K562 (cell line): ENCODE data around the gene RNF166. TPM values are rescaled to one million over a fixed set of nuclear protein-coding genes. Genes with fewer than 3 reads are reported as not detected.

Experiments
- ATF4 ChIP-seq: fragments of 450-650 bp; formaldehyde crosslinking; IDR thresholded peaks from 2 replicates; pipeline ENCODE4 v1.4.0; 2022; ENCODE audit warnings: mild to moderate bottlenecking, moderate library complexity
- COPS2 ChIP-seq: fragments of 450-650 bp; conservative IDR thresholded peaks from 2 replicates; pipeline ENCODE4 v1.6.1; 2016; ENCODE audit warnings: mild to moderate bottlenecking, moderate library complexity
- ESRRA ChIP-seq: fragments of 450-650 bp; IDR thresholded peaks from 2 replicates; pipeline ENCODE4 v1.6.1; 2014; ENCODE audit warnings: low read depth, mild to moderate bottlenecking, moderate library complexity, borderline replicate concordance
- ETV6 ChIP-seq, 3 experiments: fragments of 150-350 bp in 1 of 3; sonication (generic) in 1 of 3; formaldehyde crosslinking in 1 of 3; IDR thresholded peaks; 2 replicates each; pipeline versions ENCODE4 v1.6.1 to v1.8.0; 2014 to 2022; ENCODE audit warnings: borderline replicate concordance in 2 of 3, low read depth in 2 of 3, antibody characterized with exemption in 1 of 3, low read length in 1 of 3, mild to moderate bottlenecking in 1 of 3, missing genetic modification reagents in 1 of 3
- FOXK1 ChIP-seq: sonication (generic); formaldehyde crosslinking; IDR thresholded peaks from 2 replicates; pipeline ENCODE4 v1.8.0; 2022; ENCODE audit warnings: missing genetic modification reagents, mild to moderate bottlenecking, borderline replicate concordance
- FOXK2 ChIP-seq, 2 experiments: fragments of 450-650 bp; IDR thresholded peaks in 1 of 2; conservative IDR thresholded peaks in 1 of 2; 2 replicates each; pipeline ENCODE4 v1.6.1; 2016; ENCODE audit warnings: low read depth in 2 of 2, mild to moderate bottlenecking in 1 of 2
- KLF1 ChIP-seq: fragments of 450-650 bp; IDR thresholded peaks from 2 replicates; pipeline ENCODE4 v1.6.1; 2016; ENCODE audit warnings: missing genetic modification characterization, missing compliant biosample characterization
- NR2C1 ChIP-seq, 2 experiments: fragments of 450-650 bp; IDR thresholded peaks; 2 replicates each; pipeline ENCODE4 v1.6.1; 2017; ENCODE audit warnings: mild to moderate bottlenecking in 2 of 2, antibody characterized with exemption in 1 of 2, inconsistent platforms in 1 of 2, missing compliant biosample characterization in 1 of 2, missing genetic modification characterization in 1 of 2
- NR3C1 ChIP-seq: sonication (generic); formaldehyde crosslinking; IDR thresholded peaks from 2 replicates; pipeline ENCODE4 v1.8.1; 2022; ENCODE audit warnings: missing genetic modification reagents
- PHB2 ChIP-seq: fragments of 450-650 bp; IDR thresholded peaks from 2 replicates; pipeline ENCODE4 v1.6.1; 2017; ENCODE audit warnings: low read depth
- RAD21 ChIP-seq, 2 experiments: fragments of 250-450 bp in 1 of 2; fragments of 450-650 bp in 1 of 2; sonication (Bioruptor Pico) in 1 of 2; formaldehyde crosslinking in 1 of 2; IDR thresholded peaks in 1 of 2; conservative IDR thresholded peaks in 1 of 2; 2 replicates each; pipeline versions ENCODE4 v1.4.0 to v1.8.0; 2020 to 2022; ENCODE audit warnings: mild to moderate bottlenecking in 2 of 2, moderate library complexity in 1 of 2
- SIX5 ChIP-seq, 2 experiments: IDR thresholded peaks; 2 replicates each; pipeline ENCODE4 v1.6.1; 2011; ENCODE audit warnings: low read length in 2 of 2, borderline replicate concordance in 1 of 2, low read depth in 1 of 2, mild to moderate bottlenecking in 1 of 2, moderate library complexity in 1 of 2; ENCODE audit not compliant: insufficient read depth in 1 of 2
- TGIF2 ChIP-seq: sonication (generic); formaldehyde crosslinking; IDR thresholded peaks from 2 replicates; pipeline ENCODE4 v1.8.1; 2022; ENCODE audit warnings: mild to moderate bottlenecking, missing genetic modification reagents, moderate library complexity
- ZBTB12 ChIP-seq: fragments of 250-450 bp; sonication (Bioruptor Pico); IDR thresholded peaks from 2 replicates; pipeline ENCODE4 v1.4.0; 2020
- ZBTB43 ChIP-seq: sonication (generic); formaldehyde crosslinking; IDR thresholded peaks from 2 replicates; pipeline ENCODE4 v1.8.0; 2023; ENCODE audit warnings: mild to moderate bottlenecking, missing genetic modification reagents
- ZBTB5 ChIP-seq: fragments of 450-650 bp; IDR thresholded peaks from 2 replicates; pipeline ENCODE4 v1.6.1; 2017; ENCODE audit warnings: antibody characterized with exemption
- ZBTB9 ChIP-seq: fragments of 450-650 bp; formaldehyde crosslinking; IDR thresholded peaks from 2 replicates; pipeline ENCODE4 v1.4.0; 2020; ENCODE audit warnings: mild to moderate bottlenecking, moderate library complexity
- ZEB2 ChIP-seq: fragments of 450-650 bp; IDR thresholded peaks from 2 replicates; pipeline ENCODE4 v1.6.1; 2016
- ZFPM2 ChIP-seq: fragments of 250-450 bp; sonication (Bioruptor Pico); IDR thresholded peaks from 2 replicates; pipeline ENCODE4 v1.5.1; 2022; ENCODE audit warnings: mild to moderate bottlenecking
- ZNF124 ChIP-seq: sonication (generic); formaldehyde crosslinking; IDR thresholded peaks from 2 replicates; pipeline ENCODE4 v1.8.1; 2022; ENCODE audit warnings: missing genetic modification reagents
- ZNF143 ChIP-seq: sonication (generic); formaldehyde crosslinking; IDR thresholded peaks from 2 replicates; pipeline ENCODE4 v1.9.0; 2022; ENCODE audit warnings: mild to moderate bottlenecking, missing genetic modification reagents
- polyA plus RNA-seq, 8 experiments: library from polyadenylated mRNA; depleted of rRNA in 4 of 8; stranded (reverse) in 5 of 8; unstranded in 3 of 8; fragments of >200 nt; fragmentation: Nextera tagmentation in 2 of 8; fragmentation: Illumina TruSeq in 1 of 8; extraction: Ambion mirVana in 2 of 8; extraction: Trizol in 1 of 8; gene quantifications; 2 replicates each; pipeline versions ENCODE4 v1.2.1 to v1.2.3, GENCODE V29; 2011 to 2014; ENCODE audit warnings: inconsistent platforms in 1 of 8, missing spikeins in 1 of 8
- total RNA-seq, 7 experiments: library from RNA; depleted of rRNA in 6 of 7; stranded (reverse); fragments of >200 nt in 6 of 7; fragmentation: Illumina TruSeq in 2 of 7; extraction: Trizol in 2 of 7; gene quantifications; 2 replicates each; pipeline versions ENCODE4 v1.2.1 to v1.2.3, GENCODE V29; 2011 to 2021; ENCODE audit warnings: low replicate concordance in 1 of 7

Gene RNF166
- total and polyA plus RNA-seq, 9 of the 15 experiments (the other 6 are each of a cell fraction or from before 2014, with no cell fraction given) = 0.56 to 60.3 (median 19.5) TPM

GRCh38 chr16:88701581-88702370, 4.4 kb downstream of the RNF166 start (continued):
- TF ChIP-seq FOXK2 (conservative IDR thresholded peaks at IDR 0.05 in 1 of 2, IDR thresholded peaks at IDR 0.05 in 1 of 2; ENCODE audit: low read depth in 2 of 2) = no peak
- no peak for TF ChIP-seq NR2C1 (IDR thresholded peaks at IDR 0.05)
- TF ChIP-seq NR2C1 (tag; IDR thresholded peaks at IDR 0.05) = no peak
- TF ChIP-seq ESRRA = no peak
- TF ChIP-seq ZEB2 = no peak
- TF ChIP-seq ETV6 (IDR thresholded peaks at IDR 0.05; ENCODE audit: borderline replicate concordance in 1 of 2, low read depth in 2 of 2, low read length in 1 of 2) = no peak
- TF ChIP-seq ETV6 (CRISPR knock-in tag; IDR thresholded peaks at IDR 0.05; ENCODE audit: borderline replicate concordance) = no peak
- TF ChIP-seq ZFPM2 = no peak
- no peak for TF ChIP-seq SIX5 (IDR thresholded peaks at IDR 0.05; ENCODE audit: borderline replicate concordance in 1 of 2, insufficient read depth in 1 of 2, low read depth in 1 of 2, low read length in 2 of 2)
- TF ChIP-seq ZBTB12 = no peak
- TF ChIP-seq PHB2 = no peak
- TF ChIP-seq ZNF124 (CRISPR knock-in tag) = no peak
- no peak for TF ChIP-seq KLF1
- no peak for TF ChIP-seq ZBTB9 (CRISPR knock-in tag)
- no peak for TF ChIP-seq COPS2
- TF ChIP-seq ZBTB43 (CRISPR knock-in tag) = no peak
- TF ChIP-seq NR3C1 (CRISPR knock-in tag) = no peak
- TF ChIP-seq ATF4 = no peak
- TF ChIP-seq TGIF2 (CRISPR knock-in tag) = no peak
- TF ChIP-seq RAD21 (CRISPR knock-in tag; conservative IDR thresholded peaks at IDR 0.05 in 1 of 2, IDR thresholded peaks at IDR 0.05 in 1 of 2) = no peak
- no peak for TF ChIP-seq ZNF143
- TF ChIP-seq FOXK1 (CRISPR knock-in tag) = no peak
- no peak for TF ChIP-seq ZBTB5
